DOHH2 (cell line): ENCODE measurements around the gene ELL3.

Experiments used
- H3F3A ChIP-seq: fragments of 200-600 bp; sonication (generic), shearing (Covaris generic); 2 replicates; pipeline ENCODE4 v1.6.0; 2016; ENCODE audit warnings: antibody characterized with exemption, mild to moderate bottlenecking; ENCODE audit not compliant: control insufficient read depth, insufficient read depth
- H3K27ac ChIP-seq: fragments of 200-600 bp; sonication (generic); 2 replicates; pipeline ENCODE4 v1.5.1; 2014; ENCODE audit warnings: low read depth, mild to moderate bottlenecking, low read length, moderate library complexity
- H3K27me3 ChIP-seq: fragments of 200-600 bp; sonication (generic); 2 replicates; pipeline ENCODE4 v1.6.1; 2014; ENCODE audit warnings: mild to moderate bottlenecking, low read length, mixed read lengths; ENCODE audit not compliant: control insufficient read depth
- H3K36me3 ChIP-seq: fragments of 200-600 bp; sonication (generic); 2 replicates; pipeline ENCODE4 v1.6.1; 2014; ENCODE audit warnings: mild to moderate bottlenecking, low read length, moderate library complexity, mixed read lengths; ENCODE audit not compliant: control insufficient read depth
- H3K4me1 ChIP-seq: fragments of 200-600 bp; sonication (generic); 2 replicates; pipeline ENCODE4 v1.6.1; 2014; ENCODE audit warnings: mild to moderate bottlenecking, low read length, mixed read lengths; ENCODE audit not compliant: control insufficient read depth
- H3K4me2 ChIP-seq: fragments of 200-600 bp; sonication (generic); 2 replicates; pipeline ENCODE4 v1.6.0; 2014; ENCODE audit warnings: mild to moderate bottlenecking, low read length, moderate library complexity
- H3K4me3 ChIP-seq: fragments of 200-600 bp; sonication (generic); 2 replicates; pipeline ENCODE4 v1.5.1; 2014; ENCODE audit warnings: mild to moderate bottlenecking, low read length, mixed read lengths
- H3K79me2 ChIP-seq: fragments of 200-600 bp; sonication (generic); 2 replicates; pipeline ENCODE4 v1.6.1; 2014; ENCODE audit warnings: mild to moderate bottlenecking, low read length, mixed read lengths; ENCODE audit not compliant: control insufficient read depth
- H3K9me2 ChIP-seq: fragments of 200-600 bp; sonication (generic); replicated peaks from 2 replicates; pipeline ENCODE4 v1.6.1; 2014; ENCODE audit warnings: mild to moderate bottlenecking, low read length, mixed read lengths; ENCODE audit not compliant: control insufficient read depth
- H3K9me3 ChIP-seq: fragments of 200-600 bp; sonication (generic); 2 replicates; pipeline ENCODE4 v1.6.1; 2014; ENCODE audit warnings: antibody characterized with exemption, low read length, mixed read lengths; ENCODE audit not compliant: control insufficient read depth, insufficient read depth
- H4K20me1 ChIP-seq: fragments of 200-600 bp; sonication (generic); 2 replicates; pipeline ENCODE4 v1.6.0; 2014; ENCODE audit warnings: low read depth, mild to moderate bottlenecking, antibody characterized with exemption, low read length, moderate library complexity; ENCODE audit not compliant: control insufficient read depth, insufficient read depth
- EZH2phosphoT487 ChIP-seq: fragments of 200-600 bp; sonication (generic); IDR thresholded peaks from 2 replicates; pipeline ENCODE4 v1.6.1; 2017; ENCODE audit warnings: borderline replicate concordance, mild to moderate bottlenecking, antibody characterized with exemption, low read length, moderate library complexity, mixed read lengths
- TF ChIP-seq, protein P1 (sequence below): fragments of 200-600 bp; sonication (generic); IDR thresholded peaks from one replicate; pipeline ENCODE4 v1.5.1; 2014; ENCODE audit warnings: antibody characterized with exemption, mild to moderate bottlenecking, low read depth, low read length; ENCODE audit not compliant: poor library complexity, severe bottlenecking

Gene ELL3

DNA sequence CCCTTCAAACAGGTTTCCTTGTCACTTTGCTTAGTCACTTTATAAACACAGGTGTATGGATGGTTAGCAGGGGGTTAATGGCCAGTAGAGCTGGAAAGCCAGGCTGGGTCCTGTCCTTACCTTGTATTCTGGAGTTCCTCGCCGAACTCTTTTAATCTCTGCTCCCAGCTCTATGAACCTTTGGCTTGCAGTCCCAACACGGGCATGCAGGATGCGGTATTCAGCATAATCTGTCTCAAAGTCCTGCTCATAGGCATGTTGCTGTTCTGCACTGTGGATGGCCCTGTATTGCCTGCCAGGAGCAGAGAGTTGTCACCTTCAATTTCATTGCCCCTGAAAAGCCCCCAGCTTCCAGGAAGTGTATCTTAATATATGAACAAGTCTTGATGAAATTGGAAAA lies 2.7 kb downstream of the ELL3 start:
- H3K27ac ChIP-seq: peak overlapping the region; percentile 97

DNA sequence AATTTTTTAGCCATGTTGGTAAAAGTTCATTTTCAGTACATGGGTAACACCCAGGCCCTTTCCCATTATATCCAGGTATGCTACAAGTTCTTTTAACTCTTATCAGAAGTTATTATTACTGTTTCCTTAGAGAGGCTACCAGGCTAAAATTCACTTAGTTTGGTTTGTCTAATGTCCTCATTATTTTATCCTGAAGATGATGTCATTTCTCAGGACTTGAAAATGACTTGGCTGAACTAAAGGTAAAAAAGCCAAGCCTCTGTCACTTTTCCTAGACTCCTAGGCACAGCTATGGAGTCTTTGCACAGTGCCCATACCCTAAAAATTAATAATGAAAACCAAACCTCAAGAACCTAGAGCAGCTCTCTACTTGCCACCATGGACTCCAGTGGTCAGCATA lies 4.1 kb downstream of the ELL3 start:
- Histone ChIP-seq H3K27me3 (no peaks in the 10 kb centered on the region), H3K27ac (peak overlapping the region; percentile 97)

More for the DNA sequence above, 2.7 kb downstream of the ELL3 start:
- H3K4me1 ChIP-seq: peaks cover 66% of the 10 kb centered on the region
- H3K4me2 ChIP-seq: peak overlapping the region; percentile 93
- peaks cover 11% of the 10 kb centered on the region; the same call in 1 of the 2 replicates for H4K20me1 ChIP-seq
- H3K36me3 ChIP-seq: peaks cover 89% of the 10 kb centered on the region
- H3K9me2 ChIP-seq: no peaks in the 10 kb centered on the region
- TF ChIP-seq EZH2phosphoT487: no peak
- TF ChIP-seq, protein P1, sequence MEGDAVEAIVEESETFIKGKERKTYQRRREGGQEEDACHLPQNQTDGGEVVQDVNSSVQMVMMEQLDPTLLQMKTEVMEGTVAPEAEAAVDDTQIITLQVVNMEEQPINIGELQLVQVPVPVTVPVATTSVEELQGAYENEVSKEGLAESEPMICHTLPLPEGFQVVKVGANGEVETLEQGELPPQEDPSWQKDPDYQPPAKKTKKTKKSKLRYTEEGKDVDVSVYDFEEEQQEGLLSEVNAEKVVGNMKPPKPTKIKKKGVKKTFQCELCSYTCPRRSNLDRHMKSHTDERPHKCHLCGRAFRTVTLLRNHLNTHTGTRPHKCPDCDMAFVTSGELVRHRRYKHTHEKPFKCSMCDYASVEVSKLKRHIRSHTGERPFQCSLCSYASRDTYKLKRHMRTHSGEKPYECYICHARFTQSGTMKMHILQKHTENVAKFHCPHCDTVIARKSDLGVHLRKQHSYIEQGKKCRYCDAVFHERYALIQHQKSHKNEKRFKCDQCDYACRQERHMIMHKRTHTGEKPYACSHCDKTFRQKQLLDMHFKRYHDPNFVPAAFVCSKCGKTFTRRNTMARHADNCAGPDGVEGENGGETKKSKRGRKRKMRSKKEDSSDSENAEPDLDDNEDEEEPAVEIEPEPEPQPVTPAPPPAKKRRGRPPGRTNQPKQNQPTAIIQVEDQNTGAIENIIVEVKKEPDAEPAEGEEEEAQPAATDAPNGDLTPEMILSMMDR: no peak
- H3F3A ChIP-seq: peaks cover 75% of the 10 kb centered on the region
- H3K9me3 ChIP-seq: no peaks in the 10 kb centered on the region
- peak overlapping the region; percentile 95 for H3K4me3 ChIP-seq
- H3K79me2 ChIP-seq: peaks cover 63% of the 10 kb centered on the region
- no peaks in the 10 kb centered on the region for H3K27me3 ChIP-seq

DNA sequence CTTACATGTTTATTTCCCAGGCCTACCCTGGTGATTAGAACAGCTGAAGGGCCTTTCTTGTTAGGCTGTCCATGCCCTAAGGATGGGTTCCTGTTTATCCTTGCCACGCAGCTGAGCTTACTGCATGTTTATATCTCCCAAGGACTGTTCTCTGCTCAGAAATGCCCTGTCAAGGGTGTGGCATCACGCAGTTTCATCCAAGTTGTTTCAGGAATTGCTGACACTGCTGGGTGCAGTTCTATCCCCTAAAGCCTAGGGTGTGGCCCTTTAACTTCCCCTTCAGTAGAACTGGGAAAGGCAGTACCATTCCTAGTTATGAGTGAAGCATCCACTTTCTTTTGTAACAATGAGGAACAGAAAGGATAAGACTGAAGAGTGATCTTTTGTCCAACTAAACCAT lies 5.0 kb downstream of the ELL3 start:
- Histone ChIP-seq H3K9me3 (no peaks in the 10 kb centered on the region), H4K20me1 (peaks cover 11% of the 10 kb centered on the region; the same call in 1 of the 2 replicates), H3K27me3 (no peaks in the 10 kb centered on the region), H3K4me1 (peaks cover 52% of the 10 kb centered on the region), H3K79me2 (peaks cover 42% of the 10 kb centered on the region), H3K4me3 (no peak overlapping the region), H3F3A (peaks cover 87% of the 10 kb centered on the region), H3K27ac (peak overlapping the region; percentile 97), H3K9me2 (no peaks in the 10 kb centered on the region), H3K4me2 (peak overlapping the region; percentile 93), H3K36me3 (peaks cover 96% of the 10 kb centered on the region)
- TF ChIP-seq, protein P1: no peak
- TF ChIP-seq EZH2phosphoT487: no peak

More for the DNA sequence above, 4.1 kb downstream of the ELL3 start:
- Histone ChIP-seq H3K4me2 (peak overlapping the region; percentile 93), H3K4me3 (peak overlapping the region; percentile 95), H3K79me2 (peaks cover 50% of the 10 kb centered on the region), H3F3A (peaks cover 83% of the 10 kb centered on the region), H4K20me1 (peaks cover 11% of the 10 kb centered on the region; the same call in 1 of the 2 replicates), H3K4me1 (peaks cover 54% of the 10 kb centered on the region), H3K9me3 (no peaks in the 10 kb centered on the region), H3K9me2 (no peaks in the 10 kb centered on the region), H3K36me3 (peaks cover 95% of the 10 kb centered on the region)
- TF ChIP-seq, protein P1: no peak
- no peak for TF ChIP-seq EZH2phosphoT487
